Activated T-helper 17 cell treated with anti-CD3 and anti-CD28 coated beads, Interleukin-2, amount 50 U/mL, for 72 hours (primary cell): Measurements from ENCODE around the gene CLCN2. TPM values are rescaled to one million over a fixed set of nuclear protein-coding genes. Genes with fewer than 3 reads are reported as not detected.
A peak's percentile ranks its signal among the peaks of the same experiment; 100 is the strongest.

ENCODE experiments used
- ATAC-seq: fragments of 150-1000 bp; cut with Tn5 transposase; replicated peaks from 2 replicates; pipeline ENCODE4 v1.10.0; 2021; ENCODE audit warnings: mild to moderate bottlenecking, moderate library complexity
- H3K27ac Mint-ChIP-seq: one replicate; pipeline ENCODE4 v1.8.0; 2022; ENCODE audit warnings: mixed read lengths
- H3K27me3 Mint-ChIP-seq: one replicate; pipeline ENCODE4 v1.8.0; 2022; ENCODE audit warnings: mixed read lengths
- H3K36me3 Mint-ChIP-seq: one replicate; pipeline ENCODE4 v1.8.0; 2022; ENCODE audit warnings: low read depth, mild to moderate bottlenecking, mixed read lengths
- H3K4me1 Mint-ChIP-seq: one replicate; pipeline ENCODE4 v1.8.0; 2022; ENCODE audit warnings: mixed read lengths
- H3K4me3 Mint-ChIP-seq: one replicate; pipeline ENCODE4 v1.8.0; 2022; ENCODE audit warnings: mild to moderate bottlenecking, mixed read lengths
- H3K9me3 Mint-ChIP-seq: one replicate; pipeline ENCODE4 v1.8.0; 2022; ENCODE audit warnings: mixed read lengths
- total RNA-seq, 2 donors: library from RNA; stranded (reverse); gene quantifications; one replicate each; pipeline ENCODE4 v1.2.3, GENCODE V29; 2022

The CLCN2 gene
- total RNA-seq, 2 donors from 2014 or later, result 9.5 to 13.7 TPM

DNA sequence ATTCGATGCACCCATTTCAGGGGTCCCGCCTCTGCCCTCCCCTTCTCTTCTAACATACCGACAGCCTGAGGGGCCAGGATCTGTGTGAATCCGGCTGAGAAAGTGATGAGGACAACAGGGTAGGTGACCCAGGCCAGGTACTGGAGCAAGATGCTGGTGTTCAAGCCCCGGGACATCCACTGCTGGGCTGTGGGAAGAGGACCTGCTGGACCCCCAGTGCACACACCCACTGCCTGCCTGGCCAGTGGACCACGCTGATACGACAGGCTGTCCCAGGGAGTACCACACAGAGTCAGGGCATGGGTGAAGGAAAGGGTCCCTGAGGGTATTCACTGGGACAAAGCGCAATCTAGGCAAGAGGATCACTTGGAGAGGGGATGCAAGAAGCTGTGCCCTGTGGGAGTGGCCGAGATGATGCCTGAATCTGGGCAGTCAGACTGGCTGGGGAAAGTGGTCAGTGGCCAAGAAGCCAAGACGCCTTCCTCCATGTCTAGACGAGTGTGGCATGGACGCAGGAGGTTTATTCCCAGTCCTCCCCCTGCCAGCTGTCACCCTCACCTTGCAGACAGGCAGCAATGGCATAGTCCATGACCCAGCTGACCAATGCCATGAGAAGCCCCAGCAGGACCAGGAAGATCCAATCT is 3.2 kb downstream of the CLCN2 start:
- no peaks in the 10 kb centered on the region for H3K27me3 Mint-ChIP-seq
- H3K4me1 Mint-ChIP-seq, result peaks cover 4% of the 10 kb centered on the region
- ATAC-seq, result no peak
- H3K4me3 Mint-ChIP-seq, result no peak overlapping the region
- no peaks in the 10 kb centered on the region for H3K9me3 Mint-ChIP-seq
- H3K27ac Mint-ChIP-seq, result no peak overlapping the region
- peaks cover 3% of the 10 kb centered on the region for H3K36me3 Mint-ChIP-seq

DNA sequence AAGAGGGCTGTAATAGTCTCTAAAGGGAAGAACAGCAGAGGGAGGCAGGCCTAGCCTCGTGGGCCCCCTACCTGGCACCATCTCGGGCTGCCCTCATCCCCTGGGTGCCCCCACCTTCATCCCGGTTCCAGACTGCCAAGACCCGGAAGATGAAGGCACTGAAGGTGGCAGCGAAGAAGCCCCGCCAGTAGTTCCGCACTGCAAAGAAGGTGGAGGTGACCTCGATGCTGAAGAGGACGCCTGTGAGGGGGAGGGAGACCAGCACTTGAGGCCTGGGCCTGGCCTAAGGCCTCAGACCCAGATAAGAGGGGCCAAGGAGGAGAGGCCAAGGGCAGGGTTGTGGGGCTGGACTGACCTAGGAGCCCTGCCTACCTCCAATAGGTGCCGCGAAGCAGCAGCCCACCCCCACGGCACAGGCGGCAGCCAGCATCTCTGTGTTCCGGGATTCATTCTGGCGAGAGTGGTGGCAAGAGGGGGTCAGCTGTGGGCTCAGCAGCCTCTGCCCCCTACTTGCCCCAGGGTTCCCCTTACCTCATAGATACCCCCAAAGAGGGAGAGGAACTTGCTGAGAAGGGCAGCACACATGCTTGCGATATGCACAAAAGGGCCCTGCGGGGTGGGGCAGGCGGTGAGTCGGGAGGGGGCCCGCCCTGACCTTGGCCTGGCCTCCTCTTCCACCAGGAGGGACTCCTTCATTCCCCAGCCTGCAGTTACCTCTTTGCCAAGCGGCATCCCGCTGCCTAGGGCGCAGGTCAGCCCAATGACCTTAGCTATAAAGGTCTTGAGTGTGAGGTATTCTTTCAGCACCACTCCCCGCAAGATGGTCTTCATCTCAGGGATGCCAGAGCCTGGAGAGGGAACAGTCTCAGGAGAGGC is 3.9 kb downstream of the CLCN2 start:
- no peak overlapping the region for H3K27ac Mint-ChIP-seq
- no peak overlapping the region for H3K4me3 Mint-ChIP-seq

DNA sequence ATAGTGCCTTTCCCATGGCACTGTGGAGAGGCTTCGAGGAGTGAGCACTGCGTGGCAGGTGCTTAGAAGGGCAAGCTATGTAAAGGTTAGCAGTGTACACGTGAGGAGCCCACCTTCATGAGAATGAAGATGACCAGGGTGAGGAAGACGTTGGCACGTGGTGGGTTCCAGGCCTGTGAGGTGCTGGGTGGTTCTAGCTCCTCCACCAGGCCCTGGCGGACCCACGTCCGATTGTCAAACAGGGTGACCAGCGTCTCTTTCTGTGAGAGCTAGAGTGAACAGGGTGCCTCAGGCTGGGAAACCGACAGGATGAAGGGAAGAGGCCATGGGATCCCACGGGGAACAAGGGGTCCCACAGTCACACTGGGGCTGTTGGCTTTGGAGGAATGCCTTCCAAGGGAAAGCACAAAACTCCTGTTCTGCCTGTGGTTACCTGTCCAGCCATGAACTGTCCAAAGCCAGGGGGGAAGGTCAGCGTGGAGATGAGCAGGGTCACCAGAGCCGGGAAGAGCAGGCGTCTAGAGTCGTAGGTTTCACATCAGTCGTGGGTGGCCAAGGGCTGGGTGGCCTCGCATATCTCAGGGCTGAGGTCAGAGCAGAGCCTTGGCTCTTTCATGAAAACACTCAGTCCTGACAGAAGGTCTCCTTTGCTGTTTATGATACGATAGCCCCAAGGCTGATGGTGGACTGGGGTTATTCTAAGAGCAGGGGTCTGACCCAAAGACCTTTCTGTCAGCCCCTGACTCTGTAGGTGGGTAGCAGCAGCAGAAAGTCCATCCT is 6.0 kb downstream of the CLCN2 start:
- Mint-ChIP-seq H3K4me3 (no peak overlapping the region), H3K27me3 (no peaks in the 10 kb centered on the region), H3K9me3 (no peaks in the 10 kb centered on the region), H3K27ac (peak overlapping the region; percentile 17), H3K36me3 (no peaks in the 10 kb centered on the region), H3K4me1 (no peaks in the 10 kb centered on the region)
- ATAC-seq, result no peak

More for the DNA sequence above, 3.9 kb downstream of the CLCN2 start:
- H3K36me3 Mint-ChIP-seq, result no peaks in the 10 kb centered on the region
- no peak for ATAC-seq
- H3K9me3 Mint-ChIP-seq, result no peaks in the 10 kb centered on the region
- peaks cover 4% of the 10 kb centered on the region for H3K4me1 Mint-ChIP-seq
- H3K27me3 Mint-ChIP-seq, result no peaks in the 10 kb centered on the region

- Mint-ChIP-seq H3K9me3 (no peaks in the 10 kb centered on the region), H3K4me1 (no peaks in the 10 kb centered on the region), H3K4me3 (no peak overlapping the region), H3K36me3 (no peaks in the 10 kb centered on the region), H3K27ac (peak overlapping the region; percentile 17), H3K27me3 (no peaks in the 10 kb centered on the region)
- ATAC-seq, result no peak
These were observed 6.7 kb downstream of the CLCN2 start for GRCh38 chr3:184354754-184355153.

GRCh38 chr3:184354121-184354728 is 7.2 kb downstream of the CLCN2 start:
- Mint-ChIP-seq H3K36me3 (no peaks in the 10 kb centered on the region), H3K4me3 (no peak overlapping the region), H3K27me3 (no peaks in the 10 kb centered on the region), H3K9me3 (no peaks in the 10 kb centered on the region), H3K4me1 (no peaks in the 10 kb centered on the region), H3K27ac (peak overlapping the region; percentile 54)
- peak; percentile 96 for ATAC-seq

- Mint-ChIP-seq H3K27ac (peak overlapping the region; percentile 54), H3K36me3 (no peaks in the 10 kb centered on the region), H3K4me1 (no peaks in the 10 kb centered on the region), H3K9me3 (no peaks in the 10 kb centered on the region), H3K27me3 (no peaks in the 10 kb centered on the region), H3K4me3 (no peak overlapping the region)
- ATAC-seq, result no peak
These were observed 7.9 kb downstream of the CLCN2 start for GRCh38 chr3:184353546-184353941.

- Mint-ChIP-seq H3K27me3 (no peaks in the 10 kb centered on the region), H3K27ac (peak overlapping the region; percentile 75), H3K36me3 (no peaks in the 10 kb centered on the region), H3K9me3 (no peaks in the 10 kb centered on the region), H3K4me1 (no peaks in the 10 kb centered on the region), H3K4me3 (no peak overlapping the region)
- ATAC-seq, result no peak
These were observed 8.4 kb downstream of the CLCN2 start for GRCh38 chr3:184352897-184353545.

DNA sequence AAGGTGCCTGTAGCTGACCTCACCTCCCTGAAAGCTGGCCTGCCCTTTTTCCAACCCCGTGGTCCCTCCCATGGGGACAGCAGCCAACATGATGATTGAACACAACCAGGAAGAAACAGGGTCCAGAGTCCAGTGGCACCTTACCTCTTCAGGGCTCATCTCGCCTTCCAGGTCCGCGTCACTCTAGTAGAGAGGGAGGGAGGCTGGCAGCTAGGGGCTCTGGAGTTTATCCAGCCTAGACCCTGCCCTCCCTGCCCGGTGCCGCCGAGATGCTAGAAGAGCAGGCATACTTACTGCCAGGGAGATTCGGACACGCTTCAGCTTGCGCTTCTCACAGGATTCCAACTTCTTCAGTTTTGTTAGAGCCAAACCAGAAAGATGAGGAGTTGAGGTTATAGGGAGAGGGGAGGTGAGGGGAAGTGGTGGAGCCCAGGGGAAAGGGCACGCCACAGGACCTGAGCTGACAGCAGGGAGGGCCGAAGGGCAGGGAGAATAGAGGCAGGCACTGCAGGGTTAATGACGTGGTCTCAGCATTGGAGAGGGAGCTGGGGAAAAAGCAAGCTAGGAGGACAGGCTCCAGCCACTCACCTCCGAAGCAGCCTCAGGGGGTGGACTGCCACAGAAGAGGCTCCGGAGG is 9.1 kb downstream of the CLCN2 start:
- no peak for ATAC-seq
- Mint-ChIP-seq H3K36me3 (no peaks in the 10 kb centered on the region), H3K4me3 (no peak overlapping the region)

DNA sequence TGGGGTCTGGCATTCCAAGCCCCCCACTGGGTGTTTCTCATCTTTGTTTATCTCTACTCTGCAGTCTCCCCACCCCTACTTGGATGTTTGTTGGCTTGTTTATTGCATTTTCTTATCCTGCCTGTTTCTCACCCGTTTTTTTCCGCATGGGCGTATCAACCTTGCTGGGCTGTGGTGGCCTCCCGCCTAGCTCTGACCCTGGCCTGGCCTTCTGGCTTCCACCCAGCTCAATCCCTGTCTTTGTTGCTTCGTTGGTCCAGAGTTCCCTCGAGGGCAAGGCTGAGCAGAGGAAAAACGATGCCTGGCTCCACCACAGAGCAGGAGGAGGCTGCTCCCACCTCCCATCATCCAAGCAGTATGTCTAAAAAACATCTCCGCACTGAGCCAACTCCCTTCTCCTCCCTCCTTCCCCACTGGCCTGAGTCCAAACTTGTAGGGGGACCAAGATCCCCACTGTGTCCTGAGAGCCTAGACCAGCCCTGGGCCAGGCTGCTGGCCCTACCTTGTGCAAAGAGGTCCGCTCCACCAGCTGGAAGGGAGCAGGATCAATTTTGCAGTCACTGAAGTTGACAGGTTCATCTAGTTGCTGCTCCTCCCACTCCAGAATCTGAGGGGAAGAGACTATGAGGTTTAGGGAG is 9.8 kb downstream of the CLCN2 start:
- no peak for ATAC-seq
- peak overlapping the region; percentile 75 for H3K27ac Mint-ChIP-seq
- no peaks in the 10 kb centered on the region for H3K9me3 Mint-ChIP-seq
- no peaks in the 10 kb centered on the region for H3K4me1 Mint-ChIP-seq
- no peak overlapping the region for H3K4me3 Mint-ChIP-seq
- H3K36me3 Mint-ChIP-seq, result no peaks in the 10 kb centered on the region
- H3K27me3 Mint-ChIP-seq, result no peaks in the 10 kb centered on the region

More for the DNA sequence above, 9.1 kb downstream of the CLCN2 start:
- Mint-ChIP-seq H3K27me3 (no peaks in the 10 kb centered on the region), H3K27ac (peak overlapping the region; percentile 75), H3K9me3 (no peaks in the 10 kb centered on the region), H3K4me1 (no peaks in the 10 kb centered on the region)

DNA sequence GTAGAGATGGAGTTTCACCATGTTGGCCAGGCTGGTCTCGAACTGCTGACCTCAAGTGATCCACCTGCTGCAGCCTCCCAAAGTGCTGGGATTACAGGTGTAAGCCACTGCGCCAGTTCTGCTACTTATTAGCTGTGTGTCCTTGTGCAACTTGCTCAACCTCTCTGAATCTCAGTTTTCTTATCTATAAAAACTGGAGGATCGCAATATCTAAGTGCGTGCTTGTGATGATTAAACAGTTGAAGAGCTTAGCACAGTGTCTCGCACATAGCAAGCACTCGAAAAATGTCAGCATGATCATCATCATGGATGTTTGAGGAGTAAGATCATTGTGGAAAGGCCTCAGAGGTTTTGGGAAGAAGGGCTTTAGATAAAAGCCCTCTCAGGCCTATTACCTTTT is 10.8 kb downstream of the CLCN2 start:
- H3K27ac Mint-ChIP-seq, result no peak overlapping the region
- H3K4me1 Mint-ChIP-seq, result peaks cover 1% of the 10 kb centered on the region
- H3K9me3 Mint-ChIP-seq, result no peaks in the 10 kb centered on the region
- ATAC-seq, result no peak
- H3K27me3 Mint-ChIP-seq, result no peaks in the 10 kb centered on the region
- H3K36me3 Mint-ChIP-seq, result no peaks in the 10 kb centered on the region
- no peak overlapping the region for H3K4me3 Mint-ChIP-seq

DNA sequence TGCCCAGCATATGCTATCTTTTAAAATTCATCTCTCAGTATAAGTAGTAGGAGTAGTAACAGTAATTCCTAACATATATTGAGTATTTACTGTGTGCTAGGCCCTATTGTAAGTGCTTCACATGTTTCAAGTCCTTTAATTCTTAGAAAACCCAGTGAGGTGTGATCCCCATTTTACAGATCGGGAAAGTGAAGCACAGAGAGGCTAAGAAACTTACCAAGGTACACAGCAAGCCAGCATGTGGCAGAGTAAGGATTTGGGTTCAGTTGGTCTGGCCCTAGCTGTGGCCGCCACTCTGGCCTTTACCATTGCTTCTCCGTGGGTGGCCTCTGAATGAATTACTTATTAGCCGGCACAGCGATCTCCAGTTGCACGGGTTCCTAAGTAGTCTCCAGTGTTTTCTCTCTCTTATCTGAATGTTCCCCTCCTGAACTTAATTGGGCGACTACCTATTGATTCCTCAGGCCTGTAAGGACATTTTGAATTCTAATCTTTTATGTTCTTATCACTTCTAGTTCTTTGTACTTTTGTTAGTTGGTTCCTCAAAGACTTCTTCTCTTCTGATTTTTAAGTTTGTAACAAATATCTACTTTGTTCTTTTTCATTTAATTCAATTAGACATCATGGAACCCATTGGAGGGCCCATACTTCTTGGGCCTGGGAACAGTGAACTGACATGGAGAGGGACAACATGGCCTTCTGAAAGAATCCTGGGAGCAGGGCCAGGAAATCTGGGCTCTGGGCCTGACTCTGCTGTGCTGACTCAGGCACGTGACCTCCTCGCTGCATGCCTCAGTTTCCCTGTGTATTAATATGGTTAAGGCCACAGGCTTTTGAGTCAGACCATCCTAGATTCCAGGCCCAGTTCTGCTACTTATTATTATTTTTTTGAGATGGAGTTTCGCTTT is 11.6 kb downstream of the CLCN2 start:
- H3K27ac Mint-ChIP-seq, result no peak overlapping the region

GRCh38 chr3:184348057-184348382 is 13.4 kb downstream of the CLCN2 start:
- no peaks in the 10 kb centered on the region for H3K27me3 Mint-ChIP-seq
- H3K4me3 Mint-ChIP-seq, result no peak overlapping the region
- H3K4me1 Mint-ChIP-seq, result peaks cover 4% of the 10 kb centered on the region
- no peaks in the 10 kb centered on the region for H3K36me3 Mint-ChIP-seq
- H3K27ac Mint-ChIP-seq, result peak overlapping the region; percentile 56
- no peak for ATAC-seq
- H3K9me3 Mint-ChIP-seq, result no peaks in the 10 kb centered on the region

More for the DNA sequence above, 11.6 kb downstream of the CLCN2 start:
- Mint-ChIP-seq H3K4me1 (peaks cover 4% of the 10 kb centered on the region), H3K27me3 (no peaks in the 10 kb centered on the region), H3K36me3 (no peaks in the 10 kb centered on the region), H3K9me3 (no peaks in the 10 kb centered on the region), H3K4me3 (no peak overlapping the region)
- no peak for ATAC-seq
